ENCODE results near the gene KCNJ13.
"Not testable (repeated sequence)": the region's sequence is repeated elsewhere in the genome, so short reads cannot be mapped to it uniquely, and the experiment has no call there.

Gene KCNJ13

DNA sequence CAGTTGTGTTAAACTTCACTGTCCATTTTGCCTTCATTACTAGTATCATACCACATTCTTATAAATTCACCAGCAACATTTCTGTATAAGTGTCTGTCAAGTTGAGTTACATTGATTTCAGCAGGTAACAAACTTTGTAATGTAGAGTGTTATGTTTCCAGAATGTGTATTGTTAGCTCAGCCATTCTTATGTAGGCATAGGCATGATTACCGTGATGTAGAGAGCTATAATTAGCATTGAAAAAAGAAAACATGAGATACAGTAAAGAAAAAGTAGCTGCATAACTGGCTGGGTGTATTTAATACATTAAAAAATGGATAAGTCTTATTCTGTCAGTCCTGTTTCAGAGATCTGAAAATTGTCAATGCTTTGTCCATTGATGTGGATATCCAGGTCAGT, 8.5 kb downstream of the KCNJ13 start:
- DNase-seq (ENCODE audit: low read depth in 1 of 2, low spot score in 1 of 2): no peak

- peak in 1 of 2 donors; percentile 24 for DNase-seq (ENCODE audit: low read depth in 1 of 2, low spot score in 1 of 2)
Observed at GRCh38 chr2:232761301-232761907, 15.0 kb downstream of the KCNJ13 start.

GRCh38 chr2:232757905-232758304, 18.5 kb downstream of the KCNJ13 start:
- DNase-seq (ENCODE audit: low read depth in 1 of 2, low spot score in 1 of 2): no peak

DNA sequence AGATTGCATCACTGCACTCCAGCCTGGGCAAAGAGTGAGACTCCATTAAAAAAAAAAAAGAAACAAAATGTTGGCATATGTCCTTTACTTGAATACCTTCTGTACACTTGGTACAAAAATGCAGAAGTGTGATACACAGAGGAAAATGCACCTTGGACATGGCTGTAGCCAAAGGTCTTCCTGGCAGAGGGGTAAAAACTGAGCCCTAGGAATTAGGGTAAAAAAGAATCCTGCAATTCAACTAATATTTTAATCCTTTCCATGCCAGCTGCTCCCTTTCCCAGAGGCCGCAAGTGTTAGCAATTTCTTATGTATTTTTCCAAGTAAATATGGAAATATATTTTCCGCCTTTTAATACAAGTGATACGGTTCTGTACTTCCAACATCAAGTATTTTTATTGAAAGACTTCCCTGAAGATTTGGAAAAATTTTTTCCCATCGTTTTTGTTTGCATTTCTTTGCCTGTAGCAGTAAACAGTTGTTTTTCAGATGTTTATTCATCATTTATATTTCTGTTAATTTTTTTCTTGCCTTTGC, 26.2 kb downstream of the KCNJ13 start:
- DNase-seq (ENCODE audit: low read depth in 1 of 2, low spot score in 1 of 2): no peak

- no peak for DNase-seq (ENCODE audit: low read depth in 1 of 2, low spot score in 1 of 2)
Observed at GRCh38 chr2:232749331-232749730, 27.0 kb downstream of the KCNJ13 start.

GRCh38 chr2:232748038-232748437, 28.3 kb downstream of the KCNJ13 start:
- DNase-seq (ENCODE audit: low read depth in 1 of 2, low spot score in 1 of 2): no peak

DNA sequence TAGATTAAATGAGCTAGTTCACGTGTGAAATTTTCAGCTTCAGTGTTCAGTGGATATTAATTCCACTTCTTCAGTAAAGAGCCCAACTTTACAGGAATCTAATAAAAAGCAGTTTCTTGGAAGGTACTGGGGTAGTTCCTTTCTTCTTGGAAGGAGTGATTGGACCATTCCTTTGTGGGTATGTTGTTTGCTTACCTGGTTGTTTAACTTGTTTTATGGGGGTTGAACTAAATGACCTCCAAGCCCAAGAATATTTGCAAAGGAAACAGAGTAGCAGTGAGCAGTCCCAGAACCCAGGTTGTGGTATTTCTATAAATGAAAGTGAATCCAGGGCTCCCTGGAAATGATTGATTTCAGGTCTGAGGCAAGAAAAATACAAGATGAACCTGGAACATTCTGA, 31.4 kb downstream of the KCNJ13 start:
- DNase-seq (ENCODE audit: low read depth in 1 of 2, low spot score in 1 of 2): no peak

DNA sequence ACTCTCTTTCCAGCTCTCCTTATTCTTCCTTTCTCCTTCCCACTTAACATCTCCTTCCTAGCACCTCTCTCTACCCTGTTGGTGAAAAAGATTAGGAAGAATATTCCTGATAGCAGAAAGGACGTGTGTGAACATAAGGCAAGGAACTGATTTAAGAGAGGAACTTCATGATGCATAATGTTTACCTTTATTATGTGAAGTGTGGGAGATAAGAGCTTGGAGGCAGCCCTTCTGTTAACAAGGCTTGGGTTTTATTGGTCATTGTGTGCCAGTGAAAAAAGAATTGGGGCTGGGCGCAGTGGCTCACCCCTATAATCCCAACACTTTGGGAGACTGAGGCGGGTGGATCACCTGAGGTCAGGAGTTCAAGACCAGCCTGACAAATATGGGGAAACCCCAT, 34.4 kb downstream of the KCNJ13 start:
- no peak for DNase-seq (ENCODE audit: low read depth in 1 of 2, low spot score in 1 of 2)

DNA sequence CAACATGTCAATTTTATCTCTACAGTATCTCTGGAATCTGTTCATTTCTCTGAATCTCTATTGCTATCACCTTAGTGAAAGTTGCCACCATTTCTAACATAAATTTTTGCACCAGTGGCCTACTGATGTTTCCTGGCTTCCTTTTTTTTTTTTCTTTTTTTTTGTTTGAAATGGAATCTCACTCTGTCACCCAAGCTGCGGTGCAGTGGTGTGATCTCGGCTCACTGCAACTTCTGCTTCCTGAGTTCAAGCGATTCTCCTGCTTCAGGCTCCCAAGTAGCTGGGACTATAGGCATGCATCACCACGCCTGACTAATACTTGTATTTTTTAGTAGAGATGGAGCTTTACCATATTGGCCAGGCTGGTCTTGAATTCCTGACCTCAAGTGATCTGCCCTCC, 35.1 kb downstream of the KCNJ13 start:
- DNase-seq (ENCODE audit: low read depth in 1 of 2, low spot score in 1 of 2): no peak

DNA sequence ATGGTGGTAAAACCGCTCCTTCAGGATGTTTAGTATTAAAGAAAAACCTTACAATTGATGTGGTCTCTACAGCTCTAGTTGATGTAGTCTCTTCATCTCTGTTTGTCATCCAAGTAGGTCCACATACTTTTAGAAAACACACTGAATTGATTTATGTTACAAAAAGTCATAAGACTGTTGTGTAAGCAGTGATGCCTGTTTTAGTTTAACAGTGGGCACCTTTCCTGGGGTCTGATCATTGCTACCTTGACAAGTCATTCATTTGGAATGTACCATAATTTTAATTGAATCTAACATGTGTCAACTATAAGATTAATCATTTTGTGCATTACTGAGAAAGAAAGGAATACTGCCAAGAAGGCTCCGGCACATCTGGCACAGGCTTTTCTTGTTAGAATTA, 44.9 kb downstream of the KCNJ13 start:
- no peak for DNase-seq (ENCODE audit: low read depth in 1 of 2, low spot score in 1 of 2)

DNA sequence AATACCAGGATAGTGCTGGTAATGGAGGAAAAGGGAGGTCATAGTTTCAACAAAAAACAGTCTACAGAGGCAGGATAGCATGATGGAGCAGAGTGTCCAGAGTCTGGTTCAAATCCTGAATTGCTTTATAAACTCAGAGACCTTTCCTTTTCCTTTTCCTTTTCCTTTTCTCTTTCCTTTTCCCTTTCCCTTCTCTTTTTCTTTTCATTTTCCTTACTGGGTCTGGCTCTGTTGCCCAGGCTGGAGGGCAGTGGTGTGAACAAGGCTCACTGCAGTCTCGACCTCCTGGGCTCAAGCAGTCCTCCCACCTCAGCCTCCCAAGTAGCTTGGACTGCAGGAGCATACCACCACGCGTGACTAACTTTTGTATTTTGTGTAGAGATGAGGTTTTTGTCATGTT, 47.6 kb downstream of the KCNJ13 start:
- no peak for DNase-seq (ENCODE audit: low read depth in 1 of 2, low spot score in 1 of 2)

DNA sequence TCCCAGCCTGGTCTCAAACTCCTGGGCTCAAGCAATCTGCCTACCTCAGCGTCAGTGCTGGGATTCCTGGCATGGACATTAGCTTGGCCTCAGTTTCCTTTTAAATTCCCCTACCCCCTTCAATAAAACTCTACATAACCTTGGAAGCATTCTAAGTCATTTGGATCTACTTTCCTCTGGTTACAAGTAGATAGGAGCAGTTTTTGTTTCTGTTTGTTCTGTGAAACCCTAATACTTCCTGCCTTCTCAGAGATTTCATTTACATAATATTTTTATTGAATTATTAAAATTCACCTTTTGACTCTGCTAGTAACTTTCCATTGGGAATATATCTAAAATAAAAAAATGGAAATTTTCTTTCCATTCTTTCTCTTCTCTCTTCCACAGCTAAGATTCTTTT, 53.3 kb downstream of the KCNJ13 start:
- no peak for DNase-seq (ENCODE audit: low read depth in 1 of 2, low spot score in 1 of 2)

DNA sequence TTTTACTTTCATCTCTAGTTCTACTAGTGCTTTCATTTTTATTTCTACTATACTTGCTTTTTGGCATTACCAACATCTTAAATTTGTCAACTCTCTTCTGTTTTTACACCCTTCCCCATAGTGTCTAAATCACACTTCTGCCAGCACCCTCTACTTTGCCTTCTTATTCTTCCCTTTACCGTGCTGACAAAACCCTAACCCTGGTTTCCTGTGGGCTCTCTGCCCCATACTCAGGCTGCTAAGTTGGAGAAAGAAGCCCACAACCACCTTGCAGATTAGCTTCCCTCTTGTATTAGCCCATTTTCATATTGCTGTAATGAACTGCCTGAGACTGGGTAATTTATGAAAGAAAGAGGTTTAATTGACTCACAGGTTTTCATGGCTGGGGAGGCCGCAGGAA, 54.5 kb downstream of the KCNJ13 start:
- no peak for DNase-seq (ENCODE audit: low read depth in 1 of 2, low spot score in 1 of 2)

GRCh38 chr2:232721261-232721660, 55.1 kb downstream of the KCNJ13 start:
- DNase-seq (ENCODE audit: low read depth in 1 of 2, low spot score in 1 of 2): no peak

GRCh38 chr2:232720056-232720455, 56.3 kb downstream of the KCNJ13 start:
- DNase-seq (ENCODE audit: low read depth in 1 of 2, low spot score in 1 of 2): not testable (repeated sequence)
